Measurements from ENCODE around the gene AQP10.
"Not testable (repeated sequence)": the region's sequence is repeated elsewhere in the genome, so short reads cannot be mapped to it uniquely, and the experiment has no call there.

The AQP10 gene

GRCh38 chr1:154351363-154352068, 30.6 kb downstream of the AQP10 start:
- Histone ChIP-seq H3K27me3 (ENCODE audit: control insufficient read depth, insufficient read depth, low read length) (no peaks in the 10 kb centered on the region), H3K9me3 (ENCODE audit: control insufficient read depth, low read length) (no peaks in the 10 kb centered on the region), H3K9ac (ENCODE audit: low read length) (peak overlapping the region; percentile 80), H3K36me3 (ENCODE audit: control insufficient read depth, insufficient read depth, low read length) (no peaks in the 10 kb centered on the region), H3K4me1 (ENCODE audit: control insufficient read depth, insufficient read depth, low read length) (peaks cover 61% of the 10 kb centered on the region), H3K4me3 (ENCODE audit: low read length) (peak overlapping the region; percentile 67)

- H3K36me3 ChIP-seq (ENCODE audit: control insufficient read depth, insufficient read depth, low read length), result no peaks in the 10 kb centered on the region
- H3K4me3 ChIP-seq (ENCODE audit: low read length), result peak overlapping the region; percentile 67
- H3K9ac ChIP-seq (ENCODE audit: low read length), result peak overlapping the region; percentile 80
- H3K9me3 ChIP-seq (ENCODE audit: control insufficient read depth, low read length), result no peaks in the 10 kb centered on the region
- H3K4me1 ChIP-seq (ENCODE audit: control insufficient read depth, insufficient read depth, low read length), result peaks cover 59% of the 10 kb centered on the region
- H3K27me3 ChIP-seq (ENCODE audit: control insufficient read depth, insufficient read depth, low read length), result no peaks in the 10 kb centered on the region
Measured at GRCh38 chr1:154352245-154352580, 31.3 kb downstream of the AQP10 start.

- Histone ChIP-seq H3K4me3 (ENCODE audit: low read length) (peak overlapping the region; percentile 67), H3K4me1 (ENCODE audit: control insufficient read depth, insufficient read depth, low read length) (peaks cover 57% of the 10 kb centered on the region), H3K27me3 (ENCODE audit: control insufficient read depth, insufficient read depth, low read length) (no peaks in the 10 kb centered on the region), H3K9ac (ENCODE audit: low read length) (peak overlapping the region; percentile 80), H3K9me3 (ENCODE audit: control insufficient read depth, low read length) (no peaks in the 10 kb centered on the region), H3K36me3 (ENCODE audit: control insufficient read depth, insufficient read depth, low read length) (no peaks in the 10 kb centered on the region)
Measured at GRCh38 chr1:154352581-154353459, 31.9 kb downstream of the AQP10 start.

GRCh38 chr1:154353460-154353904, 32.6 kb downstream of the AQP10 start:
- H3K9ac ChIP-seq (ENCODE audit: low read length), result peak overlapping the region; percentile 80
- H3K36me3 ChIP-seq (ENCODE audit: control insufficient read depth, insufficient read depth, low read length), result no peaks in the 10 kb centered on the region
- no peaks in the 10 kb centered on the region for H3K27me3 ChIP-seq (ENCODE audit: control insufficient read depth, insufficient read depth, low read length)
- H3K9me3 ChIP-seq (ENCODE audit: control insufficient read depth, low read length), result no peaks in the 10 kb centered on the region
- peaks cover 57% of the 10 kb centered on the region for H3K4me1 ChIP-seq (ENCODE audit: control insufficient read depth, insufficient read depth, low read length)
- peak overlapping the region; percentile 67 for H3K4me3 ChIP-seq (ENCODE audit: low read length)

DNA sequence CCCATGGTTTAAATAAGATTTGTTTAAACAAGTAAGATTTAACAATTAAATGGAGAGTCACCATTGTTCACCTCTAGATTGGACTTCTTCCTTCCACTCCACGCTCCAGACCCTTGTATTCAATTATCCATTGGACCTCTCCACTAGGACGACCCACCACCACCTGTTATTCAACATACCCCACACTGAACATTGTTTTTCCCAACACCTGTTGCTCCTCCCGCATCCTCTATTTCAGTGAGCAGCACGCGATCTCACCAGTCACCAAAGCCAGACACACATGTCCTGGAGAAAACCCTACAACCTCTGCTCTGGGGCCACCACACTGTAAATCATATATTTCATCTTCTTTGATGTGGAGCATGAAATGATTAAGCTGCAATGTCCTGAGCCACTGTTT, 33.1 kb downstream of the AQP10 start:
- H3K9me3 ChIP-seq (ENCODE audit: control insufficient read depth, low read length), result no peaks in the 10 kb centered on the region
- H3K4me3 ChIP-seq (ENCODE audit: low read length), result no peak overlapping the region
- no peaks in the 10 kb centered on the region for H3K27me3 ChIP-seq (ENCODE audit: control insufficient read depth, insufficient read depth, low read length)
- no peaks in the 10 kb centered on the region for H3K36me3 ChIP-seq (ENCODE audit: control insufficient read depth, insufficient read depth, low read length)
- no peak overlapping the region for H3K9ac ChIP-seq (ENCODE audit: low read length)
- H3K4me1 ChIP-seq (ENCODE audit: control insufficient read depth, insufficient read depth, low read length), result peaks cover 57% of the 10 kb centered on the region

- Histone ChIP-seq H3K36me3 (ENCODE audit: control insufficient read depth, insufficient read depth, low read length) (no peaks in the 10 kb centered on the region), H3K9ac (ENCODE audit: low read length) (no peak overlapping the region), H3K9me3 (ENCODE audit: control insufficient read depth, low read length) (no peaks in the 10 kb centered on the region), H3K4me3 (ENCODE audit: low read length) (no peak overlapping the region), H3K4me1 (ENCODE audit: control insufficient read depth, insufficient read depth, low read length) (peaks cover 25% of the 10 kb centered on the region), H3K27me3 (ENCODE audit: control insufficient read depth, insufficient read depth, low read length) (no peaks in the 10 kb centered on the region)
Measured at GRCh38 chr1:154358519-154358918, 37.6 kb downstream of the AQP10 start.

- H3K9ac ChIP-seq (ENCODE audit: low read length), result no peak overlapping the region
- no peaks in the 10 kb centered on the region for H3K27me3 ChIP-seq (ENCODE audit: control insufficient read depth, insufficient read depth, low read length)
- no peak overlapping the region for H3K4me3 ChIP-seq (ENCODE audit: low read length)
- H3K4me1 ChIP-seq (ENCODE audit: control insufficient read depth, insufficient read depth, low read length), result peaks cover 7% of the 10 kb centered on the region
- H3K9me3 ChIP-seq (ENCODE audit: control insufficient read depth, low read length), result no peaks in the 10 kb centered on the region
- H3K36me3 ChIP-seq (ENCODE audit: control insufficient read depth, insufficient read depth, low read length), result no peaks in the 10 kb centered on the region
Measured at GRCh38 chr1:154360288-154360687, 39.4 kb downstream of the AQP10 start.

DNA sequence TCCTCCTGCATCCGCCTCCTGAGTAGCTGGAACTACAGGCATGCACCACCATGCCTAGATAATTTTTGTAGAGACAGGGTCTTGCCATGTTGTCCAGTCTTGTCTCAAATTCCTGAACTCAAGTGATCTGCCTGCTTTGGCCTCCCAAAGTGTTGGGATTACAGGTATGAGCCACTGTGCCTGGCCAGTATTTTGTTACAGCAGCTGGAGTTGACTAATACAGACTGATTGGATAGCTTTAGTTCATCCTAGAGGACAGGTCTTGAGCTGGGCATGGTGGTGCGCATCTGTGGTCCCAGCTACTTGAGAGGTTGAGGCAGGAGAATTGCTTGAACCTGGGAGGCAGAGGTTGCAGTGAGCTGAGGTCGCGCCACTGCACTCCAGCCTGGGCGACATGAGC, 40.0 kb downstream of the AQP10 start:
- not testable (repeated sequence) for H3K4me3 ChIP-seq (ENCODE audit: low read length); H3K4me1 ChIP-seq (ENCODE audit: control insufficient read depth, insufficient read depth, low read length); H3K36me3 ChIP-seq (ENCODE audit: control insufficient read depth, insufficient read depth, low read length); H3K9me3 ChIP-seq (ENCODE audit: control insufficient read depth, low read length); H3K9ac ChIP-seq (ENCODE audit: low read length); H3K27me3 ChIP-seq (ENCODE audit: control insufficient read depth, insufficient read depth, low read length)

- H3K36me3 ChIP-seq (ENCODE audit: control insufficient read depth, insufficient read depth, low read length), result no peaks in the 10 kb centered on the region
- no peaks in the 10 kb centered on the region for H3K4me1 ChIP-seq (ENCODE audit: control insufficient read depth, insufficient read depth, low read length)
- no peak overlapping the region for H3K9ac ChIP-seq (ENCODE audit: low read length)
- H3K4me3 ChIP-seq (ENCODE audit: low read length), result no peak overlapping the region
- H3K27me3 ChIP-seq (ENCODE audit: control insufficient read depth, insufficient read depth, low read length), result no peaks in the 10 kb centered on the region
- no peaks in the 10 kb centered on the region for H3K9me3 ChIP-seq (ENCODE audit: control insufficient read depth, low read length)
Measured at GRCh38 chr1:154361357-154361756, 40.5 kb downstream of the AQP10 start.

- no peaks in the 10 kb centered on the region for H3K36me3 ChIP-seq (ENCODE audit: control insufficient read depth, insufficient read depth, low read length)
- H3K4me3 ChIP-seq (ENCODE audit: low read length), result no peak overlapping the region
- peaks cover 5% of the 10 kb centered on the region for H3K4me1 ChIP-seq (ENCODE audit: control insufficient read depth, insufficient read depth, low read length)
- no peaks in the 10 kb centered on the region for H3K27me3 ChIP-seq (ENCODE audit: control insufficient read depth, insufficient read depth, low read length)
- H3K9me3 ChIP-seq (ENCODE audit: control insufficient read depth, low read length), result no peaks in the 10 kb centered on the region
- H3K9ac ChIP-seq (ENCODE audit: low read length), result no peak overlapping the region
Measured at GRCh38 chr1:154371436-154371835, 50.5 kb downstream of the AQP10 start.

DNA sequence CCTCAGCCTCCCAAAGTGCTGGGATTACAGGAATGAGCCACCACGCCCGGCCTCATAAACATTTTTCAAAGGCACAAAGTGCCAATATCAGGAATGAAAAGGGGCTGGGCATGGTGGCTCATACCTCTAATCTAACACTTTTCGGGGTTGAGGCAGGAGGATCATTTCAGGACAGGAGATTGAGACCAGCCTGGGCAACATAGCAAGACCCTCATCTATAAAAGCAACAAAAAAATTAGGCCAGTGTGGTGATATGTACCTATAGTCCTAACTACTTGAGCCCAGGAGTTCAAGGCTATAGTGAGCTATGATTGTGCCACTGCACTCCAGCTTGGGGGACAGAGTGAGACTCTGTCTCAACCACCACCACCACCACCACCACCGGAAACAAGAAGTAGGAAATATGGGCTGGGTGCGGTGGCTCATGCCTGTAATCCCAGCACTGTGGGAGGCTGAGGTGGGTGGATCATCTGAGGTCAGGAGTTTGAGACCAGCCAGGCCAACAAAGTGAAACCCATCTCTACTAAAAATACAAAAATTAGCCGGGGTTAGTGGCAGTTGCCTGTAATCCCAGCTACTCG, 53.0 kb downstream of the AQP10 start:
- not testable (repeated sequence) for H3K27me3 ChIP-seq (ENCODE audit: control insufficient read depth, insufficient read depth, low read length); H3K36me3 ChIP-seq (ENCODE audit: control insufficient read depth, insufficient read depth, low read length); H3K4me3 ChIP-seq (ENCODE audit: low read length); H3K9ac ChIP-seq (ENCODE audit: low read length); H3K9me3 ChIP-seq (ENCODE audit: control insufficient read depth, low read length)
- H3K4me1 ChIP-seq (ENCODE audit: control insufficient read depth, insufficient read depth, low read length), result peaks cover 11% of the 10 kb centered on the region

All from mucosa of stomach (tissue), 1 donor.